C4-2B (cell line): Measurements from ENCODE around the gene CIAPIN1.

Experiments
- H3K27ac ChIP-seq: fragments of 450-650 bp; 2 replicates; pipeline ENCODE4 v1.5.1; 2017
- ZFX ChIP-seq: fragments of 450-650 bp; IDR thresholded peaks from 2 replicates; pipeline ENCODE4 v1.6.1; 2017
- TF ChIP-seq, protein P1 (sequence below): fragments of 450-650 bp; conservative IDR thresholded peaks from 2 replicates; pipeline ENCODE4 v1.5.1; 2017; ENCODE audit warnings: mild to moderate bottlenecking

Gene CIAPIN1

DNA sequence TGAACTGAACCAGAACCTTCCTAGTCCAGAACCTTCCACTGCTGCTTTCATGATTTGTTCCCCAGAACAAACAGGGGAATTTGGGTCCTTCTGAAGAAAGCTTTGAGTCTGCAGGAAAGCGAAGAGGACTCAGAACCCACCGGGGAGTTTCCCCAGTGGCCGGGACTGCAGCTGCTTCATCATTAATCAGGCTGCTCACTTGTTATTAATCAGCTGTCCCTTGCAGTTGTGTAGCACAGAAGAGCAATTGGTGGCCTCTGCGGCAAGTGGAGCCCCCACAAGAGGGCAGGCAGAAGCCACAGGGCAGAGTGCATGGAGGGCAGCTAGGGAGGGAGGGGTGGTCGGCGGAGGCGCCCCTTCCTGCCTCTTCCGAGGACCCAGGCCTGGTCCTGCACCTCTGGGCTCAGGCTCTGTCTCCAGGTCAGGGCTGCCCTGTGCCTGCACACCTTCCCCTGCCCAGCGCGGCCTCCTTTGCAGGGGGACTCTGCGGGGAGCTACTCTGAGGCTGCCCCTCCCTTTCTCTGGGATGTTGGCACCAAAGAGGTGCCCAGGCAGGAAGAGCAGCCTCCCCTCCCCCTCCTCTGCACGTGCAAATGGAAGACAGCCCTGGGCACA, 35.7 kb downstream of the CIAPIN1 start:
- no peak overlapping the region for H3K27ac ChIP-seq
- TF ChIP-seq, protein P1, sequence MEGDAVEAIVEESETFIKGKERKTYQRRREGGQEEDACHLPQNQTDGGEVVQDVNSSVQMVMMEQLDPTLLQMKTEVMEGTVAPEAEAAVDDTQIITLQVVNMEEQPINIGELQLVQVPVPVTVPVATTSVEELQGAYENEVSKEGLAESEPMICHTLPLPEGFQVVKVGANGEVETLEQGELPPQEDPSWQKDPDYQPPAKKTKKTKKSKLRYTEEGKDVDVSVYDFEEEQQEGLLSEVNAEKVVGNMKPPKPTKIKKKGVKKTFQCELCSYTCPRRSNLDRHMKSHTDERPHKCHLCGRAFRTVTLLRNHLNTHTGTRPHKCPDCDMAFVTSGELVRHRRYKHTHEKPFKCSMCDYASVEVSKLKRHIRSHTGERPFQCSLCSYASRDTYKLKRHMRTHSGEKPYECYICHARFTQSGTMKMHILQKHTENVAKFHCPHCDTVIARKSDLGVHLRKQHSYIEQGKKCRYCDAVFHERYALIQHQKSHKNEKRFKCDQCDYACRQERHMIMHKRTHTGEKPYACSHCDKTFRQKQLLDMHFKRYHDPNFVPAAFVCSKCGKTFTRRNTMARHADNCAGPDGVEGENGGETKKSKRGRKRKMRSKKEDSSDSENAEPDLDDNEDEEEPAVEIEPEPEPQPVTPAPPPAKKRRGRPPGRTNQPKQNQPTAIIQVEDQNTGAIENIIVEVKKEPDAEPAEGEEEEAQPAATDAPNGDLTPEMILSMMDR, result no peak
- no peak for TF ChIP-seq ZFX

DNA sequence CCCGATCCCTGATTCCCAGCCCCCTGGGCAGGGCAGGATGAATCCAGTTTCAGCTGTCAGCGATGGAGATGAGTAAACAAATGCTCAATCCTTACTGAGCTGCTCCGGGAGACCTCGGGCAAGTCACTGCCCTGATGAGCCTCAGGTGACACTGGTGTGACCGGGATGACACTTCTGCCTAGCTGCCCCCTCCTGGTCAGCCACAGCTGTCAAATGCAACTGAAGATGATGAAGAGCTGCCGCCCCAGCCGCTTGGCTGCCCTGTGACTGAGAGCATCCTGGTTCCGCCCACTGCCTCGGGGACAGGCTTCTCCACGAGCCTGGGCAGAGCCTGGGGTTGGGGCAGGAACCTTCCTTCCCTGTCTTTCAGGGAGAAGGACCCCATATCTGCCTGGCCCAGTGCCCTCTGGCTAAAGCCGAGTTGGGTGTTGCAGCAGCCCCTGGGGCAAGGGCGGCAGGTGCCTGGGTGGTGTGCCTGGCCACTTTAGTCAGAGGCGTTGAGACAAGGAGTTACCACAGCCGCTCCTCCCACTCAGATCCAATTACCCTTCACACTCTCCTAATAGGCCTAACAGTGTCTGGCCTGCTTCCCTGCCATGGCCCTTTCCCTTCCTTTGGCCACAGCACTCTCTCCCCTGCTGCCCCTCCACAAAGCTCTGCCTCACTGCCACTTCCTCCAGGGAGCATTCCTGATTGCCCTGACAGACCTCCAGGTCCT, 37.2 kb downstream of the CIAPIN1 start:
- H3K27ac ChIP-seq, result no peak overlapping the region
- TF ChIP-seq, protein P1, result no peak
- TF ChIP-seq ZFX, result no peak

DNA sequence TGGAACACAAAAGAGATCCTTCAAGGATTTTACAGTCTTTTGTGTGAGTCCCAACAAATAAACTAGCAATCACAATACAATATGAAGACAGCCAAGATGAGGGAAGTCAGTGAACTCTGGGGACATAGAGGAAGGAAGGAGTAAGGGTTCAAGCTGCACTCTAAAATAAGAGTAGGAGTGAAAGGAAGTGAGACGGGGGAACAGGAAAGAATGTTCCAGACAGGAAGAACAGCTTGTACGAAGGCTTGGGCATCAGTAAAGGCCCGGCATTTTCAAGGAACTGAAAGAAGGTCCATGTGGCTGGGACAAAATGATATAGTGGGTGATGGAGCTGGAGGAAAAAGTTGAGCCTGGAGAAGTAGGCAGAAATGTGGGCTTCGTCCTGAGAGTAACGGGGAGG, 38.1 kb downstream of the CIAPIN1 start:
- TF ChIP-seq, protein P1, result no peak
- no peak for TF ChIP-seq ZFX
- no peak overlapping the region for H3K27ac ChIP-seq

DNA sequence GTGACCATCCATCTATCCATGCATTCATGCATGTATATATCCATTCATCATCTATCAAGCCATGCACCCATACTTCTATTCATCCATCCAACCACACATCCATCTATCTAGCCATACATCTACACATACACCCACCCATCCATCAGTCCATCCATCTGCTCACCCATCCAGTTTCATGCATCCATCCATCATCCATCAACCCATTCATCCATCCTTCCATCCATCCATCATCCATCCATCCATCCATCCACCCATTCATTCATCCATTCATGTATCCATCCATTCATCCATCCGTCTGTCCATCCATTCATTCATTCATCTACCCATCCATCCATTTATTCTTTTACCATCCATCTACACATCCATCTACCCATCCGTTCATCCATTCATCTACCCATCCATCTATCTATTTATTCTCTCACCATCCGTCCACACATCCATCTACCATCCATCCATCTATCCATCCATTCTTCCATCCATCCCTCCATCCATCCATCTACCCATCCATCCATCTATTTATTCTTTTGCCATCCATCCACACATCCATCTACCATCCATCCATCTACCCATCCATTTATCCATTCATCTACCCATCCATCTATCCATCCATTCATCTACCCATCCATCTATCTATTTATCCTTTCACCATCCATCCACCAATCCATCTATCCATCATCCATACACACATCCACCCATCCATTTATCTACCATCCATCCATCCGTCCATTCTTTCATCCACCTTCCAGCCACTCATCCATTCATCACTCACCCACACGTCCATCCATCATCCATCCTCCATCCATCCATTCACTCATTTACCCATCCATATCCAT, 39.4 kb downstream of the CIAPIN1 start:
- TF ChIP-seq, protein P1, result no peak
- TF ChIP-seq ZFX, result no peak
- no peak overlapping the region for H3K27ac ChIP-seq

DNA sequence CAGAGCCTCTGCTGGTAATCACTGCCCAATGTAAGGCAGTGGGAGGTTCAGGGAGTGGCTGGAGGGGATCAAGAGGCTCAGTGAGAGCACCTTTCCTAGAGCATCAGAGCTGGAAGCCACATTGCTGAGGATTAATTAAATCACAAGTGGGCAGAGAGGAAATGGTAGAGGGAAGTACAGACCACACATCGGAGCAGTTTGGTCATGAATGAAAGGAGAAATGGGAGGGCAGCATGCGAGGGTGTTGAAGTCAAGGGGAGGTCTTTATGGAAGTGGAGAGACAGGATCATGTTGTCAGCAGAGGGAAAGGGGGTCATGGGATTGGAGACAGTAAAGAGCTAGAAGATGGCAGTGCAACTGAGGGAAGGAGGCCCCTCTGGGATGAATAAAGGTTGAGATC, 40.3 kb downstream of the CIAPIN1 start:
- H3K27ac ChIP-seq, result no peak overlapping the region

DNA sequence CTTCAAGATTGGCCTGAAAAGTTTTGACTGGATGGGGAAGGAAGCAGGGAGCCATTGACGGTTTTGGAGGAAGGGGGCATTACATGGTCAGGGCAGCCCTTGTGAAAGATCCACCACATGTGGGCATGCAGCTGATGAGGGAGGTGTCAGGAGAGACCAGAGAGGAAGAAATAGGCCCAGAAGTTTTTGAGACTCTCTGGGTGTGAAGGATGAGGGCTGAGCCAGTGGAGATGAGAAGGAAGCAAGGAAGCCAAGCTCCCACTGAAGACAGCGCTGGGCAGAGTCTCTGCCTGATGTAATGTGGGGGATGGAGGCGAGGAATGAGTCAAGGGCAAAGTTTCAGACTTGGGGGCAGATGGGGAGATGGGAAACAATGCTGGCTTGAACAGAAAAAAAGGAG, 42.1 kb downstream of the CIAPIN1 start:
- no peak for TF ChIP-seq ZFX
- TF ChIP-seq, protein P1, result no peak
- H3K27ac ChIP-seq, result no peak overlapping the region

More for the DNA sequence above, 40.3 kb downstream of the CIAPIN1 start:
- TF ChIP-seq, protein P1, result no peak
- no peak for TF ChIP-seq ZFX
